GM15510 (cell line): ENCODE data around the gene ITGA2.

Experiments used
- POLR2A ChIP-seq: IDR thresholded peaks from 3 replicates; pipeline ENCODE4 v1.6.1; 2011; ENCODE audit warnings: borderline replicate concordance; ENCODE audit not compliant: insufficient read length; ENCODE audit errors: extremely low read depth

ITGA2 gene

GRCh38 chr5:53087621-53088121 lies 98.5 kb downstream of the ITGA2 start:
- no peak for TF ChIP-seq POLR2A

DNA sequence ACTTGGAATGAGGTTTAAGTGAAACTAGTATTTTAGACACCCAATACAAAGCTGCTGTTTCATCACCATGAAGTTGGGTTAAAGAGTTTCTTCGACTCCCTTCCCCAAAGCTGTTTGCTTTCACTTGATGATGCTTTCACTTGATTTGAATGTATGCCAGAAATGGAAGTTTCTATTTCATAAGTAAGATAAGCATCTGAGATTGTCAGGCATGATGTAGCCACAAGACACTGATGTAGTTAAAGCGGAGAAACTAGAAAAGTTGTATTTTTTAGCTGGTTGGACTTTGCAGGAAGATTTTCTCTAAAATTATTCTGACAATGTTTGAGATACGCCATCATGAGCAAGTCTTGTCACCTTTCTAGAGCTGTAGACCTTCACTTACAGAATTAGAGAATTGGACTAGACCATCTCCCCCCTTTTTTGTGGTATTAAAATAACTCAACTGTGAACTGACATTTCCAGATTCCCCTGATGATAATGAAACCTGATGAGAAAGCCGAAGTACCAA lies 100.4 kb downstream of the ITGA2 start:
- no peak for TF ChIP-seq POLR2A

GRCh38 chr5:53090229-53090628 lies 101.1 kb downstream of the ITGA2 start:
- TF ChIP-seq POLR2A = no peak

DNA sequence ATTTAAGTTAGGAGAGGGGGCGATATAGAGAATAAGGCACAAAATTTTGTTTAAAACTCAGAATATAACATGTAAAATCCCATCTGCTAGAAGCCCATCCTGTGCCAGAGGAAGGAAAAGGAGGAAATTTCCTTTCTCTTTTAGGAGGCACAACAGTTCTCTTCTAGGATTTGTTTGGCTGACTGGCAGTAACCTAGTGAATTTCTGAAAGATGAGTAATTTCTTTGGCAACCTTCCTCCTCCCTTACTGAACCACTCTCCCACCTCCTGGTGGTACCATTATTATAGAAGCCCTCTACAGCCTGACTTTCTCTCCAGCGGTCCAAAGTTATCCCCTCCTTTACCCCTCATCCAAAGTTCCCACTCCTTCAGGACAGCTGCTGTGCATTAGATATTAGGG lies 102.1 kb downstream of the ITGA2 start:
- TF ChIP-seq POLR2A = no peak

GRCh38 chr5:53092242-53092641 lies 103.1 kb downstream of the ITGA2 start:
- TF ChIP-seq POLR2A = no peak

DNA sequence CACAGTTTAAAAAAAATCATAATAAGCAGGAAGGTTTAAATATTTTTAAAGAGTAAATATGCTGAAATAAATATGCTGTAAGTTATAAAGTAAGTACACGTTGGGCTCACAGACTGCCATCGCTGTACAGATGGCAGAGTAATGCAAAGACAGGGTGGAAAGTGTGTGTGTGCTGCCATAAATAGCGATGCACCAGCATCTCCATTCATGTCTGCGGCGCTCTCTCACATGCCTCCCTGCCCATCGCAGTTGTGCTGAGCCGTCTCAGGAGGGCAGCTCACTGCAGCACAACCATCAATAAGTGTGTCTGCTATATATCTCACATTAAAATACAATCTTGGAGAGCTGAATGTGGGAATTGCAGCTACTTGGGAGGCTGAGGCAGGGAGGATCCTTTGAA lies 106.1 kb downstream of the ITGA2 start:
- no peak for TF ChIP-seq POLR2A

DNA sequence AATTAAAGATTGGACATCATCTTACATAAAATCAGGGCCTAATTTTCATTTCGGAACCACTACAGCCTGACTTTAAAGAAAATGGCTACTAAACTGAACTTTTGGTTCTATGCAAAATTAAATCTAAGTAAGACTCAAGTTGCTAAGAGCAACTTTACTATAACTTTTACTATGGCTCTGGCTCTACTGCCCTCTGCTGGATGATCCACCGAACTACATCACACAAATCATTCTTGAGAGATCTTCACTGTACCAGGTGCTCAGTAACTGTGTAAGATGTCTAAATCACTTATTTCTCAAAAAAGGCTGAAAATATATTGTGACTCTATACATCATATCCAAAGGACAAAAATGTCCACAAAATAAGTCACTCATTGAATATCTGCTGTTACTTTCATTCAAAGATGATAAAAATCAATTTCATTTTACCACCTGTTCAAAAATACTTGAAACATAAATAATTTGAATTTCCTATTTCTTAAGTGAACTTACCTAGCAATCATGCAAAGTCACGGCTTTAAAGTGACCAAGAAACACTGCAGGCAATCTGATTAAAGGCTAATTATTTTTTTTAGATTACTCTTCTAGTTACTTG lies 106.9 kb downstream of the ITGA2 start:
- TF ChIP-seq POLR2A = no peak

- no peak for TF ChIP-seq POLR2A
Observed at GRCh38 chr5:53099546-53099945, 110.4 kb downstream of the ITGA2 start.

DNA sequence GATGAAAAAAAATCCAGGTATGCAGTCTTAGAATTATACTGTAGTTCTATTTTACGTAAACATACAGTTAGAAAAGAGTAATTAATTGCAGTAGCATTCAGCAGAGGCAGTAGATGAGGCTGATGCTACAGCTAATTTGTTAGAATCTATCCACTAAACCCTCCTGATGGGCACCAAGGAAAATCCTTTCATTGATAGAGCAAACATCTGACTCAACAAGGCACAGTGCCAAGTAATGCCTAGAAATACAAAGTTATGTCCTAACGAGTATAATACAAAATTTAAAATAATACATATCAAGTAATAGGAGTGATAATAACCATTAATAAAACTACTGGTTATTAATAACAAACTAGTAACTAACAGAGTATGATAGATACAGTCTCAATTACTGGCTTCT lies 111.5 kb downstream of the ITGA2 start:
- TF ChIP-seq POLR2A = no peak

DNA sequence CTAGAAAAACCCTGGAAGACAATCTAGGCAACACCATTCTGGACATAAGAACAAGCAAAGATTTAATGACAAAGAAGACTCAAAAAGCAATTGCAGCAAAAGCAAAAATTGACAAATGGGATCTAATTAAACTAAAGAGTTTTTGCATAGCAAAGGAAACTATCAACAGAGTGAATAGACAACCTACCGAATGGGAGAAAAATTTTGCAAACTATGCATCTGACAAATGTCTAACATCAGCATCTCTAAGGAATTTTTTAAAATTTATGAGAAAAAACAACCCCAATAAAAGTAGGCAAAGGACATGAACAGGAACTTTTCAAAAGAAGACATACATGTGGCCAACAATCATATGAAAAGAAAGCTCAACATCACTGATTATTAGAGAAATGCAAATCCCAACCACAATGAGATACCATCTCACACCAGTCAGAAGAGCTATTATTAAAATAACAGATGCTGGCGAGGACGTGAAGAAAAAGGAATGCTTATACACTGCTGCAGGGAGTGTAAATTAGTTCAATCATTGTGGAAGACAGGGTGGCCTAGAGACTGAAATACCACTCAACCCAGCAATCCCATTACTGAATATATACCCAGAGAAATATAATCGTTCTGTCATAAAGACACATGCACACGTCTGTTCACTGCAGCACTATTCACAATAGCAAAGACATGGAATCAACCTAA lies 116.6 kb downstream of the ITGA2 start:
- TF ChIP-seq POLR2A = no peak

GRCh38 chr5:53109056-53109442 lies 119.9 kb downstream of the ITGA2 start:
- no peak for TF ChIP-seq POLR2A

DNA sequence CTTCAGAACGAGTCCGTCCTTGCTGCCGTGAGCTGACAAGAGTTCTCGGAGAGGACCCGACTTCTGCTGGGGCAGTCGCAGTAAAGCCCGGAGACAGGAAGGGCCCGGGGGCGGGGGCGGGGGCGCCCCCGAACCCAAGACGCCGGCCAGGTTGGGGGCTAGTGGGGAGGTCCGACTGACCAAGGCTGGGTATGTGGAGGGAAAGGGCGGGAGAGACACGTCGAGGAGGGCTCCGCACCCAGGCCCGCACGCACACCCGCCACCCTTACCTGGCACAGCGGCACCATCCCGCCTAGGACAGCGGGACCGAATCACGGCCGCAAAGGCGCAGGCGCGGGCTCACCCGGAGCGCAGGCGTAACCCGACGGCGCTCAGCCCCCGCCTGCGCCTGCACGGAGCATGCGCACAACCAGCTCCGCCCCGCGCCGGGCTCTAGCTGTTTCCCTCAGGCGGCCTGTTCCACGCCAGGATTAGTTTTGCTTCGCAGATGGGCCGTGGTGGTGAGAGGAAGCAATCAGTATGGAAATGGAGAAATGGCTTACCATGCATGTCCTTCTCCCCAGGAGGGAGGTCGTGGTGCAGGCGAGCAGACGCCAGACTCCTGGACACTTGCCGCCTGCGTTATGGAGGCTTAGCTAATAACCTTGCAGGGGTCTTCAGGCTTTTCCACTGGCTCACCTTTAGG lies 120.4 kb downstream of the ITGA2 start, which contains the start of gene MOCS2:
Gene MOCS2 (minus strand): TSS at position 315 of the 685 bp plus-strand sequence. CDS start 2,583 bp downstream, outside the sequence.
- peak; percentile 94 for TF ChIP-seq POLR2A

GRCh38 chr5:53110156-53110555 lies 121.0 kb downstream of the ITGA2 start:
- TF ChIP-seq POLR2A = no peak

DNA sequence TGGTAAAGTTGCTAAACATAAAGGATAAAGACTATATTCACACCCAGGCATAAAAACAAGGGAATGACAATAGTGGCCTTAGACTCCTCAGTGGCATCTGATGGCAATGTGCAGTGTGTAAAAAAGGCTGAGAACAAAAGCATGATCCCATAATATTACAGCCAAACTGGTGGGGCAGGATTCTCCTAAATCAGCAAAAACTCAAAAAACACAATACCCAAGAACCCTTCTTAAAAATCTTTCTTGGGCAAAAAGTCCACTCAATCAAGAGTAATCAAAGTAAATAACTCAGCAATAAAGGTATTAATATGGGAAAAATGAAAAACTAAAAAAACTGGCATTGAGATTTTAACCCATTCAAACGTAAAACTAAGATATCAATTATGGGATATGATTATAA lies 122.0 kb downstream of the ITGA2 start:
- no peak for TF ChIP-seq POLR2A

GRCh38 chr5:53112909-53113308 lies 123.8 kb downstream of the ITGA2 start:
- no peak for TF ChIP-seq POLR2A

GRCh38 chr5:53113947-53114346 lies 124.8 kb downstream of the ITGA2 start:
- no peak for TF ChIP-seq POLR2A

DNA sequence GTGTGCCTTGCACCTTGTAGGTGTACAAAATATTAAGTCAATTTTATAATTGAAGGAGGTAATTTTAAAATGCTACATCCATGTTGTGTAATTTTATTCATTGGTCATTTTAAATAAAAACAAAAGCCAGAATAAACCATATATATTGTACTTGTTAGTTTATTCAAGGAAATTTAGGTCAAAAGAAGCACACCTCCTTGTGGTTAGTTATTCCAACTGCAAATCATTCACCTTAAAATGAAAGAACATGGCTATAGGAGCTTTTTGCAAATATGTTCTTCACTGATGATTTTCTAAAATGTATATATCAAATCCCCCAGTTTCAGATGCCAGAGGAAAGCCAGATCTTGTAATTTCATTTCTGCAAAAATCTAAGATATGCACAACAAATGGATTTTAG lies 125.8 kb downstream of the ITGA2 start:
- no peak for TF ChIP-seq POLR2A

- TF ChIP-seq POLR2A = no peak
Observed at GRCh38 chr5:53116597-53116996, 127.4 kb downstream of the ITGA2 start.
